Motor neuron (in vitro differentiated cells): ENCODE results near the gene CEP97. TPM values are rescaled to one million over a fixed set of nuclear protein-coding genes. Genes with fewer than 3 reads are reported as not detected.

Source experiments
- ATAC-seq, 8 experiments: fragments of 200-7000 bp; cut with Tn5 transposase; replicated peaks in 6 of 8; 2 replicates each; pipeline ENCODE4 v1.8.0; 2021; ENCODE audit warnings: mild to moderate bottlenecking in 8 of 8, moderate library complexity in 8 of 8
- H3K27ac ChIP-seq, 2 donors: fragments of 250-450 bp; sonication (Bioruptor Pico); 2 replicates each; pipeline ENCODE4 v1.9.0; 2021; ENCODE audit warnings: antibody characterized with exemption in 2 of 2, mild to moderate bottlenecking in 2 of 2, moderate library complexity in 1 of 2
- H3K4me1 ChIP-seq, 2 donors: fragments of 250-450 bp; sonication (Bioruptor Pico); replicated peaks in 1 of 2; 2 replicates each; pipeline ENCODE4 v1.6.1; 2021; ENCODE audit warnings: antibody characterized with exemption in 2 of 2, mild to moderate bottlenecking in 2 of 2, moderate library complexity in 1 of 2
- H3K4me3 ChIP-seq, 5 donors: fragments of 250-450 bp; sonication (Bioruptor Pico); 2 replicates each; pipeline ENCODE4 v1.9.0; 2021; ENCODE audit warnings: antibody characterized with exemption in 5 of 5, mild to moderate bottlenecking in 5 of 5, moderate library complexity in 4 of 5
- WGBS, 10 experiments: fragments of 450-650 bp; shearing (Covaris generic); methylation state at CpG; one replicate each; pipeline ENCODE4 v1.0.0; 2022; 5-methylcytosine and 5-hydroxymethylcytosine counted together
- in situ Hi-C, 9 experiments: fragments of 400-800 bp; cut with MboI; loops; one replicate each; pipeline ENCODE4 v1.15.0; 2021; ENCODE audit warnings: low sequenced_read_pairs in 9 of 9, low pct_unique_long_range_greater_than_20kb in 2 of 9; ENCODE audit not compliant: unreplicated experiment in 9 of 9
- total RNA-seq, 8 experiments: library from RNA; unstranded; fragments of 300-600 nt; gene quantifications; 2 replicates each; pipeline versions ENCODE4 v1.2.3 to v1.2.4, GENCODE V29; 2022

The CEP97 gene
- total RNA-seq, 8 experiments from 2014 or later, result 9.8 to 29.2 (median 24.1) TPM

DNA sequence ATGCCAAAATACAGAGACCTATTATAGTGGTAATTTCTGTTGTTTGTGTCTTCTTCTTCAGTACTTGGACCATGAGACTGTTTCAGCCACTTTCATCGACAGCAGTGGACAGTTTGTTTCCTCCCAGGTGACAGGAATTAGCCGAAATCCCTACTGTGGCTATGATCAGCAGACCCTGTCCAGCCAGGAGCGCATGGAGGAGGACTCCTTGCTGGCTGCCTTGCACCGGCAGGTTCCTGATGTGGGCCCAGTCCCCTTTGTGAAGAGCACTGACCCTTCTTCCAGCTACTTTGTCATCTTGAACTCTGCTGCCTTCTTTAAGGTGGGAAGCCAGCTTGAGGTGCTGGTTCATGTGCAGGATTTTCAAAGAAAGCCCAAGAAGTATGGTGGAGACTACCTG is 76.8 kb downstream of the CEP97 start:
- no peak for ATAC-seq
- Histone ChIP-seq H3K4me1 (no peaks in the 10 kb centered on the region), H3K27ac (no peak overlapping the region), H3K4me3 (no peak overlapping the region)
- WGBS, 10 experiments, result 73 to 100% (median 84%) methylated on average over 1 to 4 of the region's 4 CpGs; no CpG with 5 or more reads in 4 of the 10 experiments
- in situ Hi-C loops, result loop anchor here in 5 of 9 experiments (10.0 to 25.0 kb wide), 3 partner anchors 424 to 736 kb away; no protein-coding TSS in a partner anchor

DNA sequence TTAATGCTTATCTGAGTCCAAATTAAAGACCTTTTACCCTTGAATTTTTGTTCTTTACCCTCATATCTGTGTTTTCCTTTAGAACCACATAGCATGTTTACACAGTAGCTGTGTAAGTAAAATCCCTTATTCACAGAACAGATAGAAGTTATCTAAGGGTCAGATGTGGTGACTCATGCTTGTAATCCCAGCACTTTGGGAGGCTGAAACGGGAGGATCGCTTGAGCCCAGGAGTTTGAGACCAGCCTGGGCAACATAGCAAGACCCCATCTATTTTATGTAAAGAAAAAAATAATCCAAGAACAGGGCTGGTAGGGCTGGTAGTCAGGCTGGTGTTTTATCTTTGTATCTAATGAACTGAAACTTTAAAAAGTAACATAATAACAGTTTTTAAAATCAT is 77.8 kb downstream of the CEP97 start:
- in situ Hi-C loops, result loop anchor here in 5 of 9 experiments (10.0 to 25.0 kb wide), 3 partner anchors 423 to 735 kb away; no protein-coding TSS in a partner anchor
- Histone ChIP-seq H3K4me3 (no peak overlapping the region), H3K27ac (no peak overlapping the region), H3K4me1 (no peaks in the 10 kb centered on the region)
- no peak for ATAC-seq
- WGBS, 10 experiments, result 83 to 100% (median 100%) methylated on average over 1 to 2 of the region's 2 CpGs; no CpG with 5 or more reads in 4 of the 10 experiments

DNA sequence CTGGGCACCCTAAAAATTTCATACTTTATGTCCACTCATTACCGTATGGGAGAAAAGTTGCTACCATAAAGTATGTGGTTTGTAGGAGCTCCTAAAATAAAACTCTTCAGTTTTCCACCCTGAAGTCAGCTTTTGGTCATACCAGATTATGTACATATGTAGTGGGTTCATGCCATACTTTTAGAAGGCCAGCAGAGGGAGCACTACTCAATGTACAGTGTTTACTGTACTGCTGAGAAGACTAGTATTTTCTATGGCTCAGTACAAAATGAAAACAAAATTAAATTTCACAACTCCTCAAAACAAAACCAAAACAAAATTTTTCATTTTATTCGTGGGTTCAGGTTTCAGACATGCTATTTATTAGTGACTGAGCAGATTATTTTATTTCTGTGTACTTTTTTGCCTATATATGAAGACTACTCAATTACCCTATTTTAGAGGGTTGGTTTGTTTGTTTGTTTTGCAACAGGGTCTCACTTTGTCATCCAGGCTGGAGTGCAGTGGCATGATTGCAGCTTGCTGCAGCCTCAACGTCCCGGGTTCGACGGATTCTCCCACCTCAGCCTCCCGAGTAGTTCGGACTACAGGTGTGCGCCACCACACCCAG is 78.9 kb downstream of the CEP97 start:
- in situ Hi-C loops, result loop anchor here in 5 of 9 experiments (10.0 to 25.0 kb wide), 3 partner anchors 422 to 734 kb away; no protein-coding TSS in a partner anchor
- Histone ChIP-seq H3K27ac (no peak overlapping the region), H3K4me1 (no peaks in the 10 kb centered on the region), H3K4me3 (no peak overlapping the region)
- peak; percentile 65 to 100 (median 91) for ATAC-seq
- WGBS, 10 experiments, result 54 to 100% (median 71%) methylated on average over 1 to 9 of the region's 9 CpGs; no CpG with 5 or more reads in 1 of the 10 experiments

DNA sequence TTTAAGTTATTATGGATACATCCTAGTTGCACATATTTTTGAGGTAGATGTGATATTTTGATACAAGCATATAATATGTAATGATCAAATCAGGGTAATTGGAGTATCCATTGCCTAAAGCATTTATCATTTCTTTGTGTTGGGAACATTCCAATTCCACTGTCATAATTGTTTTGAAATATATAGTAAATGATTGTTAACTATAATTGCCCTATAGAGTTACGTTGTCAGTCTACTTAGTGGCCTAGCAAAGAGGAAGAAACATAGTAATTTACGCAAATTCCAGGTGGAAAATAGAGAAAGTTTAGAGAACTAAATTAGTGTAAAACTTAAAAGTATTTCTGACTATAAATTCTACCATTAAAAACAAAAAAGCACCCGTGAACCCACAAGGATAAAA is 79.5 kb downstream of the CEP97 start:
- no peak for ATAC-seq
- WGBS, 10 experiments, result 78 to 100% (median 93%) methylated on average over 1 to 3 of the region's 3 CpGs
- Histone ChIP-seq H3K4me1 (no peaks in the 10 kb centered on the region), H3K27ac (no peak overlapping the region), H3K4me3 (no peak overlapping the region)
- in situ Hi-C loops, result loop anchor here in 5 of 9 experiments (10.0 to 25.0 kb wide), 3 partner anchors 421 to 733 kb away; no protein-coding TSS in a partner anchor

DNA sequence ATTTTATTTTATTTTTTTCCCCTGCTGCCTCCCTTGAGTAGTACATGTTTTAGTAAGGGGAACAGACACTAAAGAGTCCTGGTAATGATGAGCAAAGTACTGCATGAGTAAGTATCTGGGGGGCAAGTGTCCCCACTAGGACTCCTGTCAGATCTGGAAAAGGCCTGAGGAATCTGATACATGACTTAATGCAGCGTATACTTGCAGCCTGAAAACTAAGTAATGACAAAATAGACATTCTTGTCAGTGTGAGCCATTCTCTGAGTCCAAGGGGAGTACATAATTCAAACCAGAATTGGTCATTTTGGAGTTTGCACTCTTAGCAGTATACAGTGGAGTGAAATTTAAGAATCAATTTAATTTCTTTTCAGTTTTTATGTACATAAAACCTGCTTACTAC is 82.1 kb downstream of the CEP97 start:
- WGBS, 10 experiments, result 18 to 100% (median 83%) methylated on average over 1 of the region's 1 CpG; no CpG with 5 or more reads in 4 of the 10 experiments
- no peak overlapping the region for H3K27ac ChIP-seq
- no peak for ATAC-seq

DNA sequence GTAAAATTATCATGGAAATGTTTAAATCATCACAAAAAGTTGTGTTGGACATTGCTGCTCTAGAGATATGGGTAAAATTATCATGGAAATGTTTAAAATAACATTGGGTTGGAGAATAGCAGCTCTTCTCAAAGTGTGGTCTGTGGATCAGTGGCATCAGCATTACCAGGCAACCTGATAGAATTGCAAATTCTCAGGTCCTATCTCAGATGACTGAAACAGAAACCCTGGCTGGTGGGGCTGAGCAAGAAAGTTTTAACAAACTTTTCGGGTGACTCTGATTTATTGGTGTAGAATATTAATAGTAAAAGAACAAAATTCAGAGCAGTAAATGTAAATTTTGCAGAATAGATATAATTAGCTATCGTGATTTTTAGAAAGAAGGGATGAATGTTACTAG is 83.5 kb downstream of the CEP97 start:
- H3K4me1 ChIP-seq, result no peaks in the 10 kb centered on the region
- 64 to 100% (median 88%) methylated on average over 1 to 2 of the region's 2 CpGs; no CpG with 5 or more reads in 2 of the 10 experiments for WGBS, 10 experiments
- no peak overlapping the region for H3K27ac ChIP-seq
- in situ Hi-C loops, result loop anchor here in 5 of 9 experiments (10.0 to 25.0 kb wide), 3 partner anchors 417 to 729 kb away; no protein-coding TSS in a partner anchor
- no peak for ATAC-seq
- no peak overlapping the region for H3K4me3 ChIP-seq

More for the DNA sequence above, 82.1 kb downstream of the CEP97 start:
- in situ Hi-C loops, result loop anchor here in 5 of 9 experiments (10.0 to 25.0 kb wide), 3 partner anchors 418 to 731 kb away; no protein-coding TSS in a partner anchor
- Histone ChIP-seq H3K4me3 (no peak overlapping the region), H3K4me1 (no peaks in the 10 kb centered on the region)

DNA sequence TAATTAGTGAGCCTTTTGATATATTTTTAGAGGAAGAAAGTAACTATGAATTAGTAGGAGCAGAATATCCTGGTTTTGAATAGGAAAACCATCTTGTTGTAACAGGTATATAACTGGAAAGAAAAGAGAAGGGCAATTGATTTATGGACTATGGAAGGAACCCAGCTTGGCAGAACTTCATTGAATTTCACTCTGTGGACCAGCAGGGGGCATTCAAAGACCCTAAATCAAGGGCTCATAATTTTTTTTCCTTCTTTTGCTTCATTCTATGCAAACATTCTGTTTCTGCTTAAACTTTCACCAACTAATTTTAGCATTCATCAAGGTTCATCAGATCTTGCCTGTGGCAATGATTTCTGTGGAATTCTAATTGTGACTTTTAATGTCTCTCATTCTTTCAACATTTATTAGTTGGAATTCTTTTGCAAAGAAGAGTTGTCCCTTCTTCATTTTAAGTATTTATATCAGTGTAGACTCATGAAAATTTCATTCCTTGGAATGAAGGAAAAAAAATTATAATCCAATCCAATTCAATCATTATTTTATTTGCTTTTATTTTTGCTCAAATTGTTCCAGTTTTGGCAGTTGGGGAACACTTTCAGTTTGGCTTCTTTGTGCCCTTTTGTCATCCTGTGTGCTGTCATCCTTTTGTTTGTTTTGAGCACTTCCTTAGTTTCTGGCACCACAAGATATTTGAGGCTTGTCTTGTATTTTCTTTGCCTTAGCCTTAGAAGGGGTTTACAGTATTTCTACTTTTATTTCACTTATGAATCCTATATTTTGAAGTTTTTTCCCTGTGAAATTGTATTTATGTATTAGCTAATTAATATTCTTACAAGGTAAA is 85.0 kb downstream of the CEP97 start:
- in situ Hi-C loops, result loop anchor here in 6 of 9 experiments (5.0 to 25.0 kb wide), 4 partner anchors 415 to 728 kb away; no protein-coding TSS in a partner anchor
- ATAC-seq, result peak in 3 of 8 experiments; percentile 35 to 54 (median 42)
- peaks cover 0 to 3% of the 10 kb centered on the region in 2 donors for H3K4me1 ChIP-seq
- H3K4me3 ChIP-seq, result no peak overlapping the region
- H3K27ac ChIP-seq, result no peak overlapping the region

DNA sequence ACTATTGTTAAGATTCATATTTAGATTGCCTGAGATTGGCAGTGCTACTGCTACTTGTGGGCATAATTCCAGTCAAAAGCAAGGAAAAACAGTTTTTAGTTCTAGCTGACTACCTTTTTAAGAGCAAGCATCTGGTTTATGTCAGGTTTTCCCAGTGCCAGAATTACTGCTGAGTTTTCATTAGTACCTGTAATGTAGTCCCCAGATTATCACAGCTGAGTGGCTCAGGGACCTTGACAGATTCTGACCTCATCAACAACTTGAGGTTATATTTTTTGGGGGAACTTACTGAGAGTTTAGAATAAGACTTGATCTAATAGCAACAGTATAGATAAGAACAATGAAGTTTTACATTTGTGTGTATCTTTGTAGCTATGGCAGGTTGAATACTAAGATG is 85.6 kb downstream of the CEP97 start:
- in situ Hi-C loops, result loop anchor here in 6 of 9 experiments (5.0 to 25.0 kb wide), 4 partner anchors 415 to 727 kb away; no protein-coding TSS in a partner anchor
- Histone ChIP-seq H3K27ac (no peak overlapping the region), H3K4me1 (peaks cover 0 to 3% of the 10 kb centered on the region in 2 donors), H3K4me3 (no peak overlapping the region)
- ATAC-seq, result no peak

DNA sequence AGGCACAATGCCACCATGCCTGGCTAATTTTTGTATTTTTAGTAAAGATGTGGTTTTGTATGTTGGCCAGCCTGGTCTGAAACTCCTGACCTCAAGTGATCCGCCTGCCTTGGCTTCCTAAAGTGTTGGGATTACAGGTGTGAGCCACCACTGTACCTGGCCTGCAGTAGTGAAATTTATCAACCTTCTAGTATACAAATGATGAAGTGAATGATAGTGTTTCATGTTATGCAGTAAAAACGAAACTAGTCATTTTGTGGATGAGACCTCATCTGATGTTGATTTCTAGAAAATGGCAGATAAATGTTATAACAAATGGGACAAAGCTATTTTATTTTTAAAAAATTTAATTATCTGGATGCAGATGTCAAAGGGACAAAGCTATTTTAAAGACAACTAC is 87.5 kb downstream of the CEP97 start:
- 14 to 100% (median 95%) methylated on average over 1 to 2 of the region's 2 CpGs for WGBS, 10 experiments
- H3K27ac ChIP-seq, result no peak overlapping the region
- ATAC-seq, result no peak
- H3K4me1 ChIP-seq, result peaks cover 0 to 3% of the 10 kb centered on the region in 2 donors
- H3K4me3 ChIP-seq, result no peak overlapping the region
- in situ Hi-C loops, result loop anchor here in 6 of 9 experiments (5.0 to 25.0 kb wide), 4 partner anchors 413 to 725 kb away; no protein-coding TSS in a partner anchor

DNA sequence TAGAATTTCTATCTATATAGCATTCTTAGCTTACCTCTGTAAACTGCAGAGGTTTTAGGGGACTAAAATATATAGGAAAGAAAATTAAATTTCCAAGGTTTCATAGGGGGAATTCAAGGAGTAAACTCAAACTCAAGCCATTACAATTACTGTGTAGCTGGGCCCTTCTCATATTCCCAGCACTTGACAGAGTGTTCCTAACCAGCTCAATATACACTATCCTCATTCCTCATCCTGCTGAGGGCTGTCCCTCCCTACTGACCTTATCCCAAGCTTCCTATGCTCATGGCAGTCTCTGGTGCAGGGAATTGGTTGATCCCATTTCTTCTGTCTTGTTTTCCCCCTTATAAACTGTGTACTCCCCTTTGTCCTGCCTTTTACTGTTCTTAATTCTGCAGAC is 88.5 kb downstream of the CEP97 start:
- peaks cover 0 to 3% of the 10 kb centered on the region in 2 donors for H3K4me1 ChIP-seq
- no peak for ATAC-seq
- in situ Hi-C loops, result loop anchor here in 6 of 9 experiments (5.0 to 25.0 kb wide), 4 partner anchors 412 to 724 kb away; no protein-coding TSS in a partner anchor
- no peak overlapping the region for H3K4me3 ChIP-seq
- H3K27ac ChIP-seq, result no peak overlapping the region

DNA sequence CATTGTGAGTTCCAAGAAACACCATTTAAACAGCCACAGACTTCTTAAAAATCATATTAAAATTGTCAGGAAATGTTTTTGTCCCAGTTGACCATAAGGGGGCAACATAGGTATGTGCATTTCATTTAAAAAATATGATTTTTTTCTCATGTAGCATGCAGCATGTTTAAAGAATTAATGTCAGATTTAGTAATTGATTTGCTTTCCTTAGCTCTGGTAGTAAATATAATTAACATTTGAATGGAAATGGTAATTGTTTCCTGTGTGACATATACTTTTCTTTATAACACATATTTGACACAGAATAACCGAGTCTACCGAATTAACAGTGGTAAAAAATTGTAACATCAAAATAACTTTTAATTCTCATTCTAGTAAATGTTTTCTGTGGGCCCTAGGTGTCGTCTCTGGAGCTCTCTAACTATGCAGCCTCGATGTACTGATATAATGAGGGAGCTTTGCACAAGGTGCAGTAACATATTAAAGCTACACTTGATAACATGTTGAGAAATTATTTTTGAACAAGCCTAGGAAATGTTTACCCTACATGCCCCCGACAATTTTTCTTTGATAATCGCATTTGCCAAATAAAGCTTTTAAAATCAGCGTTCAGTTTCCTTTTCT is 89.5 kb downstream of the CEP97 start:
- H3K4me1 ChIP-seq, result peaks cover 0 to 3% of the 10 kb centered on the region in 2 donors
- no peak overlapping the region for H3K4me3 ChIP-seq
- H3K27ac ChIP-seq, result no peak overlapping the region
- WGBS, 10 experiments, result 35 to 100% (median 80%) methylated on average over 2 to 7 of the region's 7 CpGs
- no peak for ATAC-seq
- in situ Hi-C loops, result loop anchor here in 6 of 9 experiments (5.0 to 25.0 kb wide), 4 partner anchors 411 to 723 kb away; no protein-coding TSS in a partner anchor

DNA sequence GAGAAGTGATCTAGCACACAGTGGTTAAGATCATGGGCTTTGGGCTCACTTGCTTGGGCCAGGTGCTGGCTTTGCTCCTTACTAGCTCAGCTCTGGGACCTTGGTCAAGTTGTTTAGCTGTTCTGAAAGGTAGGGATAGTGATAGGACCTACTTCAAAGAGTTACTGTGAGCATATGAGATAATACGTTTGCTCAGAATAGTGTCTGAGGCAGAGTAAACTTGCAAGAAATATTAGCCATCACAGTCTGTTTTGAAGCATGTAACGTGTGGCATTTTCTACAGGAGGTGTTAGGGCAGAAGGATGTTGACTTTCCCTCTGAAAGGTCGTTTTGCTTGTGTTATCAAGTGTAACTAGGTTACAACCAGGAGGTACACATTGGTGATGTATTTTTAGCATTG is 90.4 kb downstream of the CEP97 start:
- Histone ChIP-seq H3K4me1 (peaks cover 0 to 3% of the 10 kb centered on the region in 2 donors), H3K27ac (no peak overlapping the region), H3K4me3 (no peak overlapping the region)
- in situ Hi-C loops, result loop anchor here in 6 of 9 experiments (5.0 to 25.0 kb wide), 4 partner anchors 410 to 722 kb away; no protein-coding TSS in a partner anchor
- 57 to 100% (median 94%) methylated on average over 1 to 3 of the region's 3 CpGs for WGBS, 10 experiments
- peak in 1 of 8 experiments; percentile 80 for ATAC-seq
